HG03354 (cell line): ENCODE measurements around the gene MYL10.

Source experiments
- ATAC-seq: cut with Tn5 transposase; IDR thresholded peaks from one replicate; pipeline ENCODE4 v1.9.1; 2021; ENCODE audit warnings: mild to moderate bottlenecking; ENCODE audit not compliant: unreplicated experiment, poor library complexity, severe bottlenecking

MYL10 gene

GRCh38 chr7:101599787-101600186 lies 29.3 kb downstream of the MYL10 start:
- ATAC-seq: no peak

DNA sequence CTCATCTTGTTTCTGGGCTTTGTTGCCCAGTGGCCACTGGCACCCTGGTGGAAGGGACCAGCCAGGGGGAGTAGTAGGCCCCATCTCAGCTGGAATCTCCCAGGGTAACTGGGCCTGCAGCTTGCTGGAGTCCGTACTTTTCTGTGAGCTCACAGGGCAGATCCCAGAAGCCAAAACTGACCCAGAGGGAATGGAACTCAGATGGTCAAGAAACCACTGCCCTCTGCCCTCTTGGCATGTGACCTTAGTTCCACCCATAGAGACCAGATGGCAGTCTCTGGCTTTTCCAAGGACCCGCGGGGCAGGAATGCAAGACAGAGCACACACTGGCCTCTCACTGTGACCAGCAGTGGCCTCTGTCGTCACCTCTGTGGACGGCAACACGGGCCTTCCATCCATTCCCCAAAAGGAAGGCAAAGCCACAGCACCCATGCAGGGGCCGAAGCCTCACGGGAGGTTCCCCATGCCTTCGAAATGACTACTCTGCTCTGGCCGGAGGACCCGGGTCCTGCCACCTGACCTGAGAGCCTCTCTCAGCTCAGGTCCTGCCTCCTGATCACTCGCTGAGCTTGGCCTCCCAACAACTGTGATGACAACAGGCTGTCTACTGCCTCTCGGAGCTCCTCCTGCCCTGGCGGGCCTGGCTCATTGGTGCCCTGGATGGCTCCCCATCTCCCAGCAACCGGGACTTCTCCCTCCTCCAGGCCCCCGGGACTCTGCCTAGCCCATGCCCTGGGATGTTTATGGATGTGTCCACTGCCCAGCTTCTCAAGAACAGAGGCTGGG lies 29.9 kb downstream of the MYL10 start:
- ATAC-seq: no peak

DNA sequence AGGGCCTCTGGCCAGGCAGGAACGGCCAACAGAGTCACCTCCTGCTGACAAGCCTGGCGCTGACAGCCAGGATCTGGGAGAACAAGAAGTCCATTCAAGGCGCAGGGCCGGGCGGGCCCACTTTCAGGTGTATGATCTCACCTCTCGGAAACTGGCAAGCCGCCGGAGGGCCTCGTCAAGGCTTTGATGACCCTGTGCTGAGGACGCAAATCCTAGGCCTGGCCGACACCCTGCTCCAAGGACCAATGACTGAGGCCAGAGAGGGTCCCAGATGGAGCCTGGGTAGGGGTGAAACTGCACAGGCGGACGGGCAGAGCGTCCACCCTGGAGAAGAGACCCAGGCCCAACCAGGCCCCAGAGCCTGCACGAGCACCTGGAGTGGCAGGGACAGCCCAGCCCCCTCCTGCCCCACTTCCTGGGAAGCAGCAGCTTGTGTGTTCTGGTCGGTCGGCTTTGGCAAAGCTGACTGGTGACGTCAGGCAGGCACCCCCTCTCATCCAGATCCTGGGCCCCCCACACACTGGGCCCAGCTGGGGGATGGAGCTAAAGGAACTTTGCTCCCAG lies 30.6 kb downstream of the MYL10 start:
- no peak for ATAC-seq

- ATAC-seq: no peak
These were observed 31.2 kb downstream of the MYL10 start for GRCh38 chr7:101597941-101598340.

GRCh38 chr7:101596898-101597297 lies 32.2 kb downstream of the MYL10 start:
- ATAC-seq: no peak

DNA sequence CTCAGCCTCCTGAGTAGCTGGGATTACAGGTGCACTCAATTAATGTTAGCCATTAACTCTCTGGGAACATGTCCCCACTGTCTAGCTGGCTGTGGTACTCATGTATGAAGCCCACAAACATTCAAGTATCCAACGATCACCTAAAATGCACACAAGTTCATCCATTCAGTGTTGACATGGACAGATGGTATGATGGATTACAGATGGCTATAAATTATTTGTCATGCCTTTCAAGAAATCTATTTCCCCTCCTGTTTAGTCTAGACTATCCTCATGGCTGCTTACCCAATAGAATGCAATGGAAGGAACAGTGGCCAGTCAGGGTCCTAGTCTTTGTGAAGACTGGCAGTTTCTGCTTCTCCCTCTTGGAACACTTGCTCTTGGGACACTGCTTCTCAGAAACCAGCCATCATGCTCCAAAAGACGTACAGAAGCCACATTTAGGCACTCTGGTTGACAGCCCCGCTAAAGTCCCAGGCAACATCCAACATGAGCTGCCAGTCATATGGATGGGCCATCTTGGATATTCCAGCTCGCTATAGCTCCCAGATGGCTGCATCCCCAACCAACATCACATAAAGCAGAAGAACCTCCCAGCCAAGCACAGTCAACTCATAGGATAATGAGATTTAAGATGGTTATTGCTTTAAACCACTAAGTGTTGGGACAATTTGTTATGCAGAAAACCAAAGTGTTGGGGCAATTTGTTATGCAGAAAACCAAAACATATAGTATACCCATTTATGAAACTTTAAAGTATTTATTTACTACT lies 33.1 kb downstream of the MYL10 start:
- ATAC-seq: no peak

- no peak for ATAC-seq
These were observed 33.9 kb downstream of the MYL10 start for GRCh38 chr7:101595246-101595645.

GRCh38 chr7:101594790-101595189 lies 34.3 kb downstream of the MYL10 start:
- ATAC-seq: no peak

DNA sequence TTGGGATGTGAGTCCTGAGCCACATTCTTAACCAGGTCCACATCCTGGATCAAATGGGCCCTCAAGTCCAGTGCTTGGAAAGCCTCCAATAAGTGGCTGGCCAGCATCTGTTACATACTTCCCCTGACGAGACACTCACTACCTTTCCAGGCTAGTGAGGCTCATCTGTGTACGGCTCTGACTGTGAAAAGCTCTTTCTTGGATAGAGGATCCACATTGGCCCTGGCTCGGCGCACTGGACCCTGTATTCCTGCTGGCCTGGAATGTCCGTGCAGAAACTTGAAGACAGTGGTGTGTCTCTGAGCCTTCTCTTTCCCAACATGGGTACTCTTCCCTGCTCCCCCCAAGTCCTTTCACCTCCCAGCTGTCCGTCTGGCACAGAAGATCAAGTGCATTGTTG lies 35.5 kb downstream of the MYL10 start:
- no peak for ATAC-seq

- ATAC-seq: no peak
These were observed 37.6 kb downstream of the MYL10 start for GRCh38 chr7:101591504-101591903.

DNA sequence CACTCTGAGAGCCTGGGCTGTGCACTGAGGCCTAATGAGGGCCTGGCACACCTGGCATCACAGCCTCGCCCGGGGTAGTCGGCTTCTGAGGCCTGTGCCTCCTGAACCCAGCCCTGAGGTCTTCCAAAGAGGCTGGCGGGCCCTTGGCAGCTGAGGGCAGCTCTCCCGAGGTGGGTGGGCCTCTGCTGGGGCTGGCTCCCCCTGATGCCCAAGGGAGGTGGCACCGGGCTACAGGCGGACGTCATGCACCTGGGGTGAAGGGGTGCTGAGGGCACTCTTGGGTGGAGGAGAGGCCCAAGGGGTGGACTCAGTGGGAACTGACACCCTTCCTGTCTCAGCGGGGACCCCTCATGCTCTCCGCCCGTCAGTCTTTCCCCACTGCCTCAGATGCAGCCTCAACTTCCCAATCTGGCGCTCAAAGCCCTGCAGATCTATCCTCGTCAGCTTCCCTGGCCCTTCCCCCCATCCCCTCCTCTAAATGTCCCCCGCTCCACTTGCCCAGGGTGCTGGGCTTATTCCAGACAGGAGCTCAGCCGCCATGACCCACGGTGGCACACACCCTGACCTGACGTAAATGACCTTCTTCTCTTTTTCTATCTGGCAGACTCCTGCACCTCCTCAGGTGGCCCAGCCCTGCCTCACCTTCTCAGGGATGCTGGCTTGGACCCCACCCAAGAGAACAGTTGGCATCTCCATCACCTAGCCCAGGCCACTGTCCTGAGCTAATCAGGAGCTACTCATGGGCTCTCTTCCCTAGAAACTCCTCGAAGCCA lies 38.2 kb downstream of the MYL10 start:
- no peak for ATAC-seq

DNA sequence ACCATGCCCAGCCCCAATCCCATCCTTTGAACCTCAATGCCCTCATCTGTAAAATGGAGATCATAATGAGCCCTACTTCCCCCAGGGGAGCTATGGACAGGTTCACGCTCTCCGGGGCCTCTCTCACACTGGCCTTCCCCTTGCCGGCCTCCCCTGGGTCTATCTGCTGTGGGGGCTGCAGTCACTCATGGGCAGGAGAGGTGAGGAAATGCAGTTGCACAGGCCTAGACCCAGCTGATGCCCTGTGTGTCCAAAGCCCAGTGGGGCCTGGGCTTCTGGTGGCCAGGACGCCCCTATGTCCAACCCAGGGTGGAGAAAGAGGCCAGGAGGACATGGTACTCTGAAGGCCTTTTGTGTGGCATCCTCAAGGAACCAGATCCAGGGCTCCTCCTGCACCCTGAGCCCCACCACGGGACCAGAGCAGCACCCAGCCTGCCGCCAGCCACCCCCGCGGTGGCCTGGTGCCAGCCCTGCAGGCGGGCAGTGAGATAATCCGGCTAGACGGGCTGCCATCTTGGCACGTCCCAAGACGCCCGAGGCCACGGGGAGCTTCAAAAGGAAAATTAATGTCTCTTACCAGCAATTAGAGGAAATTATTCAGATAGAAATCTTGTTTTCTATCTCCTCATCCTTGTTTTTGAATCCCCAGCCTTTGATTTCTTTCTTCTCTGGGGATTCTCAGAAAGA lies 39.0 kb downstream of the MYL10 start:
- ATAC-seq: no peak

DNA sequence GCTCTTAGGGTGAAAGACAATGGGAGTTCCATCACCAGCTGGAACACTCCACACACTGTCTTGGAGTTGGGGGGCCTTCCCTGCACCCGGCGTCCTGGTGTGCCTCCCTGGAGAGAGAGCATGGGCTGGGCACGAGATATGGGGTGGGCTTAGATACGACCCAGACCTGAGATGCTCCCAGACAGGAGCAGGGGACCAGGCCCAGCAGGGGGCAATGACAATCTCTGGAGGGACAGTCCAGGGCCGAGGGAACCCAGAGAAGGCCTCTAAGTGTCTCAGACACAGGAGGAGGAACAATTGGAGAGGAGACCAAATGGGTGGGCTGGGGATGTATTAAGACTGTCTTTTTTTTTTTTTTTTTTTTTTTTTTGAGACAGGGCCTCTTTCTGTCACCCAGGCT lies 40.0 kb downstream of the MYL10 start:
- no peak for ATAC-seq

- ATAC-seq: no peak
These were observed 40.8 kb downstream of the MYL10 start for GRCh38 chr7:101588131-101588935.

- ATAC-seq: no peak
These were observed 42.0 kb downstream of the MYL10 start for GRCh38 chr7:101586906-101587677.

- no peak for ATAC-seq
These were observed 42.8 kb downstream of the MYL10 start for GRCh38 chr7:101586078-101586905.

DNA sequence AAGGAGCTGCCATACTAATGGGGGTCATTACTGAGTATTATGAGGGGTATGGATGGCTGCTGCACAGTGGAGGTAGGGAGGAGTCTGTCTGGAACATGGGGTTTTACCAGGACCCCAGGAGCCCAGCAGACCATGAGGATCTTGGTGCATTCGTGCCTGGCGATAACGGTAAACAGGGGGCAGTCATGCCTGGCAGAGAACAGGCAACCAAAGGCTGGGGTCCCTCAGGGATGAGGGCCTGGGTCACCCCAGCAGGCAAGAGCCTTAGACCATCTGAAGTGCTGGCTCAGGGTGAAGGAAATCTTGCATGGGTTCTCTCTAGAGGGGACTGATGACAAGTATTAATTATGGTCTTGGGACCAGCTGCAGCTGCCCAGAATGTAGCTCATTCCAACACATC lies 46.1 kb downstream of the MYL10 start:
- no peak for ATAC-seq
